GM20431 (cell line): ENCODE data around the gene ZNF358.
"Not testable (repeated sequence)": the region's sequence is repeated elsewhere in the genome, so short reads cannot be mapped to it uniquely, and the experiment has no call there.

Experiments used
- in situ Hi-C: fragments of 300-500 bp; cut with MseI, MboI; formaldehyde crosslinking; loops from one replicate; pipeline ENCODE4 v1.15.0; 2020; ENCODE audit warnings: low sequenced_read_pairs; ENCODE audit not compliant: unreplicated experiment

The ZNF358 gene

GRCh38 chr19:7533925-7534480 lies 18.1 kb downstream of the ZNF358 start:
- in situ Hi-C loops = no loop called here

GRCh38 chr19:7534531-7535046 lies 18.7 kb downstream of the ZNF358 start:
- in situ Hi-C loops = no loop called here

- in situ Hi-C loops = no loop called here
These were observed 19.4 kb downstream of the ZNF358 start, which contains the start of gene PNPLA6 for GRCh38 chr19:7535047-7535997. TSS of gene PNPLA6 (plus strand) at chr19:7535717. CDS start at chr19:7535789, 72 bp downstream.

GRCh38 chr19:7535998-7536695 lies 20.2 kb downstream of the ZNF358 start:
- in situ Hi-C loops = no loop called here

GRCh38 chr19:7538990-7539389 lies 23.1 kb downstream of the ZNF358 start:
- in situ Hi-C loops = not testable (repeated sequence)

GRCh38 chr19:7539827-7540425 lies 24.0 kb downstream of the ZNF358 start:
- in situ Hi-C loops = no loop called here

- in situ Hi-C loops = no loop called here
These were observed 25.0 kb downstream of the ZNF358 start for GRCh38 chr19:7540761-7541474.

- in situ Hi-C loops = no loop called here
These were observed 25.5 kb downstream of the ZNF358 start for GRCh38 chr19:7541475-7541824.

GRCh38 chr19:7541828-7542443 lies 26.0 kb downstream of the ZNF358 start:
- in situ Hi-C loops = no loop called here

GRCh38 chr19:7542556-7543348 lies 26.8 kb downstream of the ZNF358 start:
- in situ Hi-C loops = no loop called here

GRCh38 chr19:7544626-7545025 lies 28.7 kb downstream of the ZNF358 start:
- in situ Hi-C loops = no loop called here

- in situ Hi-C loops = no loop called here
These were observed 29.4 kb downstream of the ZNF358 start for GRCh38 chr19:7545300-7545699.

GRCh38 chr19:7545904-7546303 lies 30.0 kb downstream of the ZNF358 start:
- in situ Hi-C loops = no loop called here

GRCh38 chr19:7547159-7547558 lies 31.3 kb downstream of the ZNF358 start:
- in situ Hi-C loops = no loop called here

- in situ Hi-C loops = loop anchor here (25.0 kb wide), 1 partner anchor 263 kb away; no protein-coding TSS in a partner anchor
These were observed 33.7 kb downstream of the ZNF358 start for GRCh38 chr19:7549429-7550148.

GRCh38 chr19:7550169-7550770 lies 34.4 kb downstream of the ZNF358 start:
- in situ Hi-C loops = loop anchor here (25.0 kb wide), 1 partner anchor 262 kb away; no protein-coding TSS in a partner anchor
